HG02943 (cell line): Measurements from ENCODE around the gene FMNL2.

Experiments used
- ATAC-seq: cut with Tn5 transposase; IDR thresholded peaks from one replicate; pipeline ENCODE4 v1.9.1; 2021; ENCODE audit warnings: mild to moderate bottlenecking, low read depth, moderate library complexity; ENCODE audit not compliant: unreplicated experiment

The FMNL2 gene

DNA sequence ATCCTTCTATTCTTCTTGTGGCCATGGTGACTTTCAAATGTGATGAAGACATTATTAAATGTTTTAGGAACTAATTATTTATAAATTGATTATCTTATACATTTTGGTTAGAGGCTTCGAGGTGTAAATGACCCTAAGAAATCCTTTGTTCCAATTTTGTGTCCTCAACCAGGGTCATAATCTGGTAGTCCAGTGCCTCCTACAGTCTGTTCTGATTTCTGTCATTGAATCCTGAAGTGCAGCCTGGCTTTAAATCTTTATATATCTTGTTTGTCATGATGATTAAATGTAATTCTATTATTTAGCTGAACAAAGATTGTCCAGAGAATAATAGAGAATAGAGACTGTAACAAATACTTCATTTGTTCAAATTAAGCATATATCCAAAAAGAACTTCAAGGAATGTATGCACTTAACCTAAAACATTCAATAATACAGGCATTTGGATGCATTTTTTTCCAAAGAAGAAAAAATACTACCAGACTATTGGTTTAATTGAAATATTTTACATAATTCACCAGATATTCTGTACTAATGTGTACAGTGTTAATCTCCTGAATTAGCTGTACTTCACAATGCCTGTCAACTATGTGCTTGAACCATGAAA, 292.5 kb downstream of the FMNL2 start:
- ATAC-seq, result no peak

DNA sequence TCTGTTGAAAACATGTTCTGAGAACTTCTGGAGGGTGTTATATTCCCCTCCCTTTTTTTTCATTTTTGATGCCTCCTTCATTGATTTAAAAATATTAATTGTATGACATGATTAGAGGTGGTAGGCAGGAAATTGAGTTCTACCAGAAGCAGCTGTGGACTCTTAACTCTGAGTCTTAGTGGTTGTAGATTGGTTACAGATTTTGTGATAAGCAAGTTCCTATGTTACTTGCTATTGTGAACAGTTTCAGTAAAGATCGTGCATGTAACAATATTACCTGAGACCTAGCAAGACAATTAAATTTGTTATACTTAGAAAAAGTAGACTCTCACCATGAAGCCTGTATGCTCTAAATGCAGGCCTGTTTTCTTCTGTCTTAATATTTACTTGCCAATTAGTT, 294.2 kb downstream of the FMNL2 start:
- ATAC-seq, result no peak

DNA sequence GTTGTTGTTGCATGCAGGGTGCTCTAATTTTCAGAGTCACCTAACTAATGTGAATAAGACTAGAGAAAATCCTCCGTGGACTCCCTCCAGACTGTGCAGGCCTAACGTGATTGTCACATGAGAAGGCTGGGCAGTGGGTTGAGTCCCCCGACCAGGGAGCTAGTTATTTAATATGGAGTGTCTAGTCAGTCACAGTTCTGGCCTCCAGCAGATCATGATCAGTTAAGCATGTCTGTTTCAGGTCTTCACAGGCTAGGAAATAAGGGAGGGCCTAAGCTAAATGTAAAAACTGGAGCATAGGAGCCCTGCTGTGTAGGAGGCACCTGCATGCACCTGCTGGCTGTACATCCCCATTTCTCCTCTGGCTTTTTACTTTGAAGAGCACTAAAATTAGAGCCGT, 295.5 kb downstream of the FMNL2 start:
- ATAC-seq, result no peak

DNA sequence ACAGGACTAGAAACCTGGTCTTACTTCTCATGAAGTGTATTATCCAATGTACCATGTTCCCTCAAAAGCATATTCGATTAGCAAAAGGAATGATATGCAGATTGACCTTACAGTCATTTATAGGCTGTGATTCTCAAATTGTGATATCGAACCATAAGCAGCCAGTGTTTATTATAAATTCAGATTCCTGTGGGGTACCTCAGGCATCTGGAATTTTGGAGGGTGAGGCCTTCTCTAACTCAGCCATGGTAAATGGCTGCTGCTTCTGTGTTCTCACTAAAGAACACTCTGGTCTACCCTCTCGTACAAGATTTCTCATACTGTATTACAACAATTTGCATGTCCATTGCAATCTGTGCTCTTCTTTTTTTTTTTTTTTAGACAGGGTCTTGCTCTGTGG, 297.8 kb downstream of the FMNL2 start:
- ATAC-seq, result no peak

DNA sequence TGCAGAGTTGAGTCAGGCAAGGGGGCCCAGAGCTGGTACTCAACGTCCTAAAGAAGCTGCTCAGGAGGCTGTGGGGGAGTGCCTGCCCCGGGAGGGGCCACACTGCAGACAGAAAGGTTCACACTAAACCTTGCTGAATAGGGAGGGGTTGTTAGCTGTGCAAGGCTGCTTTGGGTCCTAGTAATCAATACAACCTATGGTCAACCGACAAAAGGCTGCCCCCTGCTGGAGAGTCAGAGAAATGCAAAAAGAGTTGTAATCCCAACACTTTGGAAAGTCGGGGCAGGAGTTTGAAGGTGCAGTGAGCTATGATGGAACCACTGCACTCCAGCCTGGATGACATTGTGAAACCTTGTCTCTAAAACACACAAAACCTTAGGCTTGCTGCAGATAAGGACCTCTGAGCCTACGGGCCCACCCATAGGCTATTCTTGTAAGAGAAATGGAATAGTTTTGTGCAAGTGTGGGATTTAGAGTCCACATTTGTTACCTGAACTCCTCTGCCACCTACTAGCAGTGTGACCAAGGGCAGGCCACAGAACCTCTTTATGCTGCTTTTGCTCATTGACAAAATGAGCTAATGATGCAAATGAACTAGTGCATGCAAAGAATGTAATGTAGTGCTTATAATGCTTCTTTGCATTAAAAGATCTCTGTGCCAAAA, 300.8 kb downstream of the FMNL2 start:
- ATAC-seq, result no peak

DNA sequence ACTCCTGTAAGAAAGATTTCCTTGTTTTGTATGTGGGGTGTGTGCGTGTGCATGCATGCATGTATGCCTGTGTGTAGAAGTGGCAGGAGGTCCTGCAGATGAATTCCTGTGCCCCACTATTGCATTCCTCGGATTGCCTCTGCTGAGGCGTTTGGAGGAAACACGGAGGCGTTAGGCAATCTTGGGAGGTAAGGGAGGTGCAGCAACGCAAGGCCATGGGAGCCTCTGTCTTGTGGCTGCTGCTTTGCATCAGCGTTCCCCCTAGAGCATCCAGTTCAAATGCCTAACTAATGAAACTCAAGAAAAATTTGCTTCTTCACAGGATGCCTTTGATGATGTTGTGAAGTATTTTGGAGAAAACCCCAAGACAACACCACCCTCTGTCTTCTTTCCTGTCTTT, 302.3 kb downstream of the FMNL2 start:
- no peak for ATAC-seq

DNA sequence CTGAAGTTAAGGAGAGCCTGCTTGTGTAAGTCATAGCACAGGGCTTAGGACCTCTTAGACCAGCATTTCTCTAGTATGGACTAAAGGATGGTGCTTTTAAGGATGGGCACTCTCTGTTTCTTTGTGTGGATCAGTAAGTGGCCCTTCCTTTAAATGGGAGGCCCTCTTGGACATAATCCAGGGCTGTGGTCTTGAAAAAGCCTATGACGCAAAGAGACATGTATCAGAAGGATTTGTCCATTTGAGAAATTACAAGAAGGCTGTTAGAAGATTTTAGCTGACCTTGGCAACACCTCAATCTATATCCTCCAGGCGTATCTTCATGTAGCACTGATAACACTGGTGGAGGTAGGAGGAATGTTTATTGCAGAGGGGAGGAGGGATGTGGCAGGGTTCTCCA, 303.1 kb downstream of the FMNL2 start:
- ATAC-seq, result no peak

DNA sequence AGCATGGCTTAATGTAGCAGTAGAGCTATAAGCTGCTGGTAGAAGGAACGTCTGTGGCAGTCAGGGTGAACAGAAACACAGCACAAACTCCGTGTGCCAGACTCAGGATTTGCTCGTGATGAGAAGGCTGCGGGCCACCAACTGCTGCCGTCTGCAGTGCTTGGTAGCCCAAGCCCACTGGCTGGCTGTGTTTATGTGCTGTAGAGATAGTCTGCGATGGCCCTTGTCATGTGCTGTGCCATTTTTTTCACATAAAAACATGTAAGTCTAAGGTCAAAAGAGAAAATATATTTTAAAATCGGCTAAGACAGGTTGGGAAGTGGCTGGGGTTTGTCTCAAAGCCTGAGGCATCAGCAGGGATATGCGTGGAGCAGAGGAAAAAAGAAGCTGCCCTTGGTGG, 303.6 kb downstream of the FMNL2 start:
- ATAC-seq, result no peak

DNA sequence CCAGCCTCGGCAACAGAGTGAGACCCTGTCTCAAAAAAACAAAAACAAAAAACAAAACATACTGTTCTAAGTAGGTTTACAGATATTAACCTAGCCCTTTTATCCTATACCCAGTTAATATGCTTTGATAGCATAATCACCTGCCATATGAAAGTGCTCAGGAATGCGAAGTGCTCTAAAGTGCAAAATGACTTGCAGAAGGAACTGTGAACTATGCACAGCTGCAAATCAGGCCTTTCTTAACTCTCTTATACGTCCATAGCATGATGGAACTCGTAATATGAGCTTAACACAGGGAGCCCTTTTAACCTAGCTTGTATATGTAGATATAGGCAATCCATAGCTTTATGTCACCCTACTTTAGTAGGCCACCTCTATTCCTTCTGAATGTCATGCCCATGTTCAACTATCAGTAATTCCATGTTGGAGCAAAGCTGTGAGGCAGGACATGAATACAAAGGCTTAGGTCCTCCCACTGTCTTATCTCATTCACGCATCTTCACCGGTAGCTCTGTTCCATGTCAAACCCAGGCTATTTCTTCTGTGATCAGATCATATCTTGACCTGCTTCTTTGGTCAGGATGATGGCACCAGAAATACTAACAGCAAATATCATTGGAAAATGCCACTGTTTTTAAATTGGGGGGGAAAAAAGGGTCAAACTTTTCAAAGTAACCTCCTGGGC, 309.4 kb downstream of the FMNL2 start:
- ATAC-seq, result no peak

DNA sequence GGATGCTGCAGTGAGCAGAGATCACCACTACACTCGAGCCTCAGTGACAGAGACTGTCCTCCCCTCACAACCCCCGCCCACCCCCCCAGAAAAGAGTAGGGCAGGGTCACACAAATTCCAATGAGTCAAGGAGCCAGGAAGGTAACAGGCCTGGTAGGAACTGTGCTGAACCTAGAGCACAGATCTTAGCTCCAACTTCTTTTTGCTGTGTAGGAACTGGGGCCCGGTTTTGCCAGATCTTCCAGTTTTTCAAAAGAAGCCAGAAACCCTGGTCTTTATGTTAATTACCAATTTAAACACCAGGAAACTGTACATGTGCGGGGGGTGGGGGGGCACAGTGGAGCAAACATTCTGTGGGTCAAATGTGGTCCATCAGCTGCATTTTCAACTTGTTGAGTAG, 311.3 kb downstream of the FMNL2 start:
- ATAC-seq, result no peak

DNA sequence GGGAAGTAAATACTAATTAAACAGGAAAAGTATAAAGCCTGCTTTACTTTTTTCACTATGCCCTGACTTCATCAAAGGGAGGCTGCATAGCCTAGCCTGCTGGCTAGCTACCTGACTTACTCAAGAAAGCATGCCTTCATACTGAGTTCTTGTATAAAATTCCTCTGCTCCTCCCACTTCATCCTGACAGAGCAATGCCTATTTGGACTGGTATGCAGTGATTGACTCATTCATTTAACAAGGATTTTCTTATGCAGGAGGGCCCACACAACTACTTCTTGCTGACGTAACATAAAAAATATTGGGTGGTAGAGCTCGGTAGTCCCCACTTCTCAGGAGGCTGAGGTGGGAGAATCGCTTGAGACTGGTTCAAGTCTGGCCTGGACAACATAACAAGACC, 311.8 kb downstream of the FMNL2 start:
- ATAC-seq, result no peak

DNA sequence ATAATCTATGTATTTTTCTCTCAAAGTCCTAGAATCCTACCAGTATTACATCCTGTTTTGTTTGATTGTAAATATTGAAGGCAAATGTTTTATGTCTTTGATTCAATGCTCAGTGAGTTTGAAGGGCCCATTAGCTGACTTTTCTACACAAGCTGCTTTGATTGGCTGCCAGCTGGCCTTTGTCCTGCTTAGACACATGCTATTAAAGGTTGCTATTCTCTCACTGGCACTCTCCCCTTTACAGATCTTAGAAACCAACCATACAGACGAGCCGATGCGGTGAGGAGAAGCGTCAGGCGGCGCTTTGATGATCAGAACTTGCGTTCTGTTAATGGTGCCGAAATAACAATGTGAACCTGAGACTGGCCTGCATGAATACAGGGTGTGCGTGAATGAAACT, 312.6 kb downstream of the FMNL2 start:
- no peak for ATAC-seq

DNA sequence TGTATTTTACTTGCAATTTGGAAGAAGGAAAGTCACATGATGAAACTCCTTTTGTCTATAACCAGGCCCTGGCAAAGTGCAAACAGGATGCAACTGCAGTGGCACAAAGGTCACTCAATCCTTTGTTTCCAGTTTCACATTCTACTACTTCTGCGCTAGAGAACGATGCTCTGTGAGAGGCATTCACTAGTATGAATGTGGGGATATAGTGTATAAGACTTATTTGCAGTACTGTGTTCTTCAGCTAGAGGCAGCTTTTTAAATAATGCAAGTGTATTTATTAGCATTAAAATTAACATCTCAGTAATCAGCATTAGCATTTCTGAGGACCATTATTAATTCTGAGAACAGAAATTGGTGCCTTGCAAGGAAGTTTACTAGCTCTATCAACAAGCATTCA, 313.4 kb downstream of the FMNL2 start:
- no peak for ATAC-seq

DNA sequence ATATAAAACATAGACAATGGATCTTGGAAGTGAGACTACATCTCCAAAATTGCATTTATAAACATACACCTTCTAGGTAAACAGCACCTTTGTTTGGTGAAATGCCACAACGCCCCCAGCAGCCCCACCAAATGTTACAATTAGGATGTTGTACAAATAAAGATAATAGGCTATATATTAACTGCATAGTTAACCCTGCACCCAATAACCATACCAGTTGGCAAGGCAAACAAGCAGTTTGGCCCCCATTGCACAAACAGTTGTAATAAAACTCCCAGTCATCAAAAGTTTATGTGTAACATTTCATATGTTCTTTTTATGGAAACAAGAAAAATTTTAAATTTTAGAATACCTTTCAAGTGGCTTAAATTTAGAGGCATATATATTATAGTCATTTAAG, 315.0 kb downstream of the FMNL2 start:
- ATAC-seq, result no peak

DNA sequence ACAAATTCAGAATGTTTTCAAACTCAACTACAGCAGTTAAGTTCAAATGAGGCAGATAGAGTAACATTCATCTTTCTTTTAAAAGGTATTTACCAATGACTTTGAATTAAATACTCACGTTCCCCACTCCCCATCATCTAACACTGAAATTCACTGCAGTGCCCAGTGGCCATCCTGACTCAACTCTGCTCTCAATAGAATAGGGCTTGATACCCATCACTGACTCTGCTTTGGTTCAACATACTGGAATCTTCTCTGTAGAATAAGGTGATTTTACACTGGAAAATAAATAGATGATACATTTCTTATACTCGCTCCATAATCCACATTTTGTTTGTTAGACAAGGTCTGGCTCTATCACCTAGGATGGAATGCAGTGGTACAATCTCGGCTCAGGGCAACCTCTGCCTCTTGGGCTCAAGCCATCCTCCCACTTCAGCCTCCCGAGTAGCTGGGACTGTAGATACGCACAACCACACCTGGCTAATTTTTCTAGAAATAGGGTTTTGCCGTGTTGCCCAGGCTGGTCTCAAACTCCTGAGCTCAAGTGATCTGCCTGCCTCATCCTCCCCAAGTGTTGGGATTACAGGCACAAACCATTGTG, 315.9 kb downstream of the FMNL2 start:
- no peak for ATAC-seq

DNA sequence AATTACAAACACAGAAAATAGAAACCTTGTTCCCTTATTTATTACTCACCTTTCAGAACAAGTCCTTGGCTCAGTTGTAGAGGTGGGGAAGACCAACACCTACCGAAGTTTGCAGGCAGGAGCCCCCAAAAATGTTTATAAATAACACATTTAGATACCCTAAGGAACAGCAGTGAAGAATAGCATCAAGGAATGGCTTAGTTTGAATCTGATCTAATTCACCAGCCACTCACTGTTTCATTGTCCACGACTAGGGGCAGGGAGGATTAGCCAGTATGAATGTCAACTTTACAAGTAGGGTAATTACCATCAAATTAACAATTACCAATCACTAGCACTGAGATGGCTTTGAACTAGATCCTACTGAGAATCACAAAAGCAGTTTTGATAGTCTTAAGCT, 316.9 kb downstream of the FMNL2 start:
- ATAC-seq, result no peak

DNA sequence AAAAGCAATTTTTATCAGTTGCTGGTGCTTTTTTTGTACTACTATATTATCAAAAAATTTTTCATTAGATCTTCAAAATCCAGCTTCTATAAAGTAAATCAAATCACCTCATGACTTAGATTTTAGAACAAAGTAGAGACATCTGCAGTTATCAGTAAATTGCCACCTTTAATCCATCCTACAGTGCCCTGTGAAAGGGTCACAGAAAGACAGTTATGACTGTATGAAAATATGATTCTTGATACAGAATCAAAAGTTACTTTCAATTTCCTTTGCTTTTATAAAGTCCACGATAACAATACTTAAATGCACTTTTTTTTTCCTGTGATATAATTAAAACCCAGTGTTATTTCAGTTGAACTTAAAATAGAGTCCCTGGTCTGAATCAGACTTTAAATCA, 320.9 kb downstream of the FMNL2 start:
- ATAC-seq, result no peak

DNA sequence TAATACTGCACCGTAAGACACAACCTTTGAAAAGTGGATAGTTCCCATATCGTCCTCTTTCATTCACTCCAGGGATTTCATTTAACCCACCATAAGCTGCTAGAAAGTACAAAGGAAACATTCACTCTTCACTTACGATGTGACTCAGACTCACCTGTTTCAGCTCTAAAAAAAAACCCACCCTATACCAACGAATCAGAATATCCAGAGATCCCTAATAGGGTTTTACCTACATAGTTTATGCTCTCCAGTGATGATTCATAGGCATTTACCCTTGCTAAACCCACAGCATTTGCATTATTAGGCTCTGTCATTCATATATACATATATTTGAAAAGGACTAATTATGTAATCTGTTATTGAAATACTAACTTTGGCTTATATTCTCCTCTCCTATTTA, 322.1 kb downstream of the FMNL2 start:
- no peak for ATAC-seq

DNA sequence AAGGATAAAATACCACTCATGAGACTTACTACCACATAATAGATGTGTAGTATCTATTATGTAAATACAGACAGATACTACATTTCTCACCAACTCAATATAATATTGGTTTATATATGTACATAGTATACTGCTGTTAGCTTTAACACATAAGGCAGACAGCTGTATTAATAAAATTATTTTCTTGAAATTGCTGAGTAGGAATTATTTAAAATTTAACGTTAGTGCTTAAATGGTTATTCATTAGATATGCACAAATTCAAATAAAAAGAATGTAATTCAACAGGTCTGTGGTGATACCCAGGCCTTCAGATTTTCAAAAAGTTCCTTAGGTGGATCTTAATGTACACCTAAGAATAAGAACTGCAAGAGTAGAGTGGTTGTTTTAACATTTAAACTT, 323.2 kb downstream of the FMNL2 start:
- no peak for ATAC-seq

DNA sequence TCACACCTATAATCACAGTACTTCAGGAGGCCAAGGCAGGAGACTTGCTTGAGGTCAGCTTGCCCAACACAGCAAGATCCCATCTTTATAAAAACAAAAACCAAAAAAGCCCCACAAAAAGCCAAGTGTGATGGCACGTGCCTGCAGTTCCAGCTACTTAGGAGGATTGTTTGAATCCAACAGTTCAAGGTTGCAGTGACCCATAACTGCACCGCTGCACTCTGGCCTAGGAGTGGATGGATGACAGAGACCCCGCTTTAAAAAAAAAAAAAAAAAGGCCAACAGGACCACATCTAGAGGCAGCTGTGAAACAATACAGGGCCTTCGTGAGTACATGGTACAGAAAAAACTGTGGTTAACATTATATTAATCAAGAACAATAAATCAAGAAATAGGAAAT, 326.1 kb downstream of the FMNL2 start:
- ATAC-seq, result no peak

DNA sequence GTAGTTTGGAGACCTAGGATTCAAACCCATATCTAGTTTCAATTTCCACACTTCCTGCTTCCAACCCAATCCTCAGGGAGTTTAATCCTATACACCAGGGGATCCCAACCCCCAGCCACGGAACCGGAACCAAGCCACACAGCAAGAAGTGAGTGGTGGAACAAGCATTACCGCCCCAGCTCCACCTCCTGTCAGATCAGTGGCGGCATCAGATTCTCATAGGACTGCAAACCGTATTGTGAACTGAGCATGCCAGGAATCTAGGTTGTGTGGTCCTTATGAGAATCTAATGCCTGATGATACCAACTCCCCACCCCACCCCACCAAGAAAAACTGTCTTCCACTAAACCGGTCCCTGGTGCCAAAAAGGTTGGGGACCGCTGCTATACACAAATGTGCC, 329.8 kb downstream of the FMNL2 start:
- no peak for ATAC-seq

DNA sequence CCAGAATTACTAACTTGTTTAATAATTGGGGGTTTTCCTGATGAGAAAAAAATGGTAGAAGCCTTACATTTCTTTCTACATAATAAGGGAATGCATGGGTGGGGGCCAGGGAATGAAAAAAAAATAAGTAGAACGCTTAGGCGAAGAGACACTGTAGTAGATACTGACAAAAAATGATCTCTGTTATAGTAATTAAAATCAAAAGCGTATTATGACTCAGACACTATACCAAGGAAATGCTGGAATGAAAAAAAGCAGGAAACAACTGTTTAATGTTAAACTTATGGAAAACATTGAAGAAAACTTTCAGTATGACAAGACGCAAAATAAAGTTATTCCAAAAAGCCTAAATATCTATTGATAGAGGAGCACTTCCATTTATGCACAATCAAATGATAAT, 339.4 kb downstream of the FMNL2 start:
- no peak for ATAC-seq
